SK-N-MC (cell line): ENCODE results near the gene ATP8B1.
"Not testable (repeated sequence)": the region's sequence is repeated elsewhere in the genome, so short reads cannot be mapped to it uniquely, and the experiment has no call there.

Experiments
- DNase-seq: peaks from one replicate; pipeline ENCODE4 v3.0.0-alpha.2; 2011; ENCODE audit warnings: low read depth, low spot score
- H3K27ac ChIP-seq: fragments of 200-600 bp; sonication (generic); 2 replicates; pipeline ENCODE4 v1.5.1; 2016; ENCODE audit warnings: mixed run types
- H3K36me3 ChIP-seq: fragments of 200-600 bp; sonication (generic); 2 replicates; pipeline ENCODE4 v1.6.1; 2017; ENCODE audit warnings: antibody characterized with exemption, low read length, mixed read lengths; ENCODE audit not compliant: insufficient read depth
- H3K4me3 ChIP-seq: fragments of 200-600 bp; sonication (generic); 2 replicates; pipeline ENCODE4 v1.5.1; 2016
- H3K9ac ChIP-seq: fragments of 200-600 bp; sonication (generic); 2 replicates; pipeline ENCODE4 v1.8.0; 2017; ENCODE audit warnings: mixed run types, mixed read lengths; ENCODE audit not compliant: insufficient read length
- H3K9me3 ChIP-seq: fragments of 200-600 bp; sonication (generic); 2 replicates; pipeline ENCODE4 v1.6.1; 2017; ENCODE audit warnings: low read depth, mild to moderate bottlenecking, antibody characterized with exemption, low read length, moderate library complexity, mixed read lengths
- EZH2 ChIP-seq: fragments of 200-600 bp; sonication (generic); IDR thresholded peaks from one replicate; pipeline ENCODE4 v1.6.1; 2017; ENCODE audit warnings: antibody characterized with exemption
- FOXP2 ChIP-seq: optimal IDR thresholded peaks from 2 replicates; pipeline ENCODE3; 2011; ENCODE audit warnings: mild to moderate bottlenecking, moderate library complexity; ENCODE audit not compliant: insufficient read depth; ENCODE audit errors: extremely low read length, control extremely low read depth
- POLR2AphosphoS5 ChIP-seq: IDR thresholded peaks from 2 replicates; pipeline ENCODE4 v1.6.1; 2012; ENCODE audit warnings: mild to moderate bottlenecking, low read depth, low read length, borderline replicate concordance

Gene ATP8B1

GRCh38 chr18:57741273-57741672, 61.8 kb downstream of the ATP8B1 start:
- H3K36me3 ChIP-seq: no peaks in the 10 kb centered on the region
- no peak overlapping the region for H3K27ac ChIP-seq
- no peak for DNase-seq
- no peak for TF ChIP-seq FOXP2
- no peak for TF ChIP-seq POLR2AphosphoS5
- TF ChIP-seq EZH2: no peak
- no peak overlapping the region for H3K4me3 ChIP-seq
- H3K9ac ChIP-seq: no peak overlapping the region
- H3K9me3 ChIP-seq: no peaks in the 10 kb centered on the region

- Histone ChIP-seq H3K27ac (no peak overlapping the region), H3K9me3 (no peaks in the 10 kb centered on the region), H3K36me3 (no peaks in the 10 kb centered on the region), H3K9ac (no peak overlapping the region), H3K4me3 (no peak overlapping the region)
- no peak for DNase-seq
- TF ChIP-seq EZH2 (no peak), FOXP2 (no peak), POLR2AphosphoS5 (no peak)
Measured at GRCh38 chr18:57738078-57738477, 65.0 kb downstream of the ATP8B1 start.

- TF ChIP-seq POLR2AphosphoS5 (no peak), FOXP2 (no peak)
- DNase-seq: peak; percentile 16
- Histone ChIP-seq H3K9ac (no peak overlapping the region), H3K27ac (no peak overlapping the region), H3K9me3 (no peaks in the 10 kb centered on the region), H3K4me3 (no peak overlapping the region), H3K36me3 (no peaks in the 10 kb centered on the region)
Measured at GRCh38 chr18:57737400-57738060, 65.6 kb downstream of the ATP8B1 start.

- not testable (repeated sequence) for H3K27ac ChIP-seq, DNase-seq
Measured at GRCh38 chr18:57735042-57735441, 68.1 kb downstream of the ATP8B1 start.

GRCh38 chr18:57733861-57734260, 69.3 kb downstream of the ATP8B1 start:
- Histone ChIP-seq H3K9ac (no peak overlapping the region), H3K36me3 (no peaks in the 10 kb centered on the region), H3K27ac (no peak overlapping the region)

More at GRCh38 chr18:57735042-57735441, 68.1 kb downstream of the ATP8B1 start:
- H3K4me3 ChIP-seq, H3K9me3 ChIP-seq, H3K9ac ChIP-seq, H3K36me3 ChIP-seq: not testable (repeated sequence)

GRCh38 chr18:57730146-57730545, 73.0 kb downstream of the ATP8B1 start:
- no peak overlapping the region for H3K27ac ChIP-seq
- TF ChIP-seq POLR2AphosphoS5 (no peak), EZH2 (no peak), FOXP2 (no peak)
- H3K9me3 ChIP-seq: no peaks in the 10 kb centered on the region
- no peak overlapping the region for H3K4me3 ChIP-seq
- H3K9ac ChIP-seq: no peak overlapping the region
- H3K36me3 ChIP-seq: no peaks in the 10 kb centered on the region
- no peak for DNase-seq

More at GRCh38 chr18:57733861-57734260, 69.3 kb downstream of the ATP8B1 start:
- Histone ChIP-seq H3K4me3 (no peak overlapping the region), H3K9me3 (no peaks in the 10 kb centered on the region)
- DNase-seq: no peak
- no peak for TF ChIP-seq POLR2AphosphoS5
- TF ChIP-seq EZH2: no peak
- TF ChIP-seq FOXP2: no peak

GRCh38 chr18:57728941-57729511, 74.1 kb downstream of the ATP8B1 start:
- H3K27ac ChIP-seq: no peak overlapping the region
- no peak for TF ChIP-seq FOXP2
- no peak for TF ChIP-seq EZH2
- TF ChIP-seq POLR2AphosphoS5: no peak
- no peak overlapping the region for H3K9ac ChIP-seq
- no peak overlapping the region for H3K4me3 ChIP-seq
- no peaks in the 10 kb centered on the region for H3K9me3 ChIP-seq
- no peaks in the 10 kb centered on the region for H3K36me3 ChIP-seq
- no peak for DNase-seq

- Histone ChIP-seq H3K27ac (no peak overlapping the region), H3K36me3 (no peaks in the 10 kb centered on the region), H3K9ac (no peak overlapping the region), H3K9me3 (no peaks in the 10 kb centered on the region), H3K4me3 (no peak overlapping the region)
- DNase-seq: no peak
- TF ChIP-seq FOXP2 (no peak), EZH2 (no peak), POLR2AphosphoS5 (no peak)
Measured at GRCh38 chr18:57727952-57728807, 74.9 kb downstream of the ATP8B1 start.

GRCh38 chr18:57719211-57719935, 83.7 kb downstream of the ATP8B1 start:
- not testable (repeated sequence) for DNase-seq, H3K36me3 ChIP-seq, H3K9me3 ChIP-seq, H3K4me3 ChIP-seq, H3K9ac ChIP-seq, H3K27ac ChIP-seq
